NOMO-1 treated with DMSO at 0.1 percent for 48 hours (cell line): ENCODE measurements around the gene CARD8.

Source experiments
- DNase-seq: peaks from one replicate; lab custom pipeline; 2025; ENCODE audit not compliant: unreplicated experiment; lab: John Stamatoyannopoulos, UW

CARD8 gene

DNA sequence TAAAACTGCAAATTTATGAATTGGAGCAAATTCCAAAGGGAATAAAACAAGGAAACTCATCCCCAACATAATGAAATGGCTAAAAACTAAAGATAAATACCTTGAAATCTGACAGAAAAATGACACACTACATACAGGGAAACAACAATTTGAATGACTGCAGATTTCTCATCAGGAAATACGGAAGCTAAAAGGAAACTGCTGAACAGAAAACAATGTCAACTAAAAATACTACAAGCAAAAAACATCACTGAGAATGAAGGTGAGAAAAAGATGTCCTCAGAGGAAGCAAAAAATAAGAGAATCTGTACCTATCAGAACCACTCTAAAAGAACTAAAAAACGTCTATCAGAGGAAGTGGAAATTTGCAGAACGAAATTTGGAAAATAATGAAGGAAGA lies 45.7 kb downstream of the CARD8 start:
- no peak for DNase-seq

DNA sequence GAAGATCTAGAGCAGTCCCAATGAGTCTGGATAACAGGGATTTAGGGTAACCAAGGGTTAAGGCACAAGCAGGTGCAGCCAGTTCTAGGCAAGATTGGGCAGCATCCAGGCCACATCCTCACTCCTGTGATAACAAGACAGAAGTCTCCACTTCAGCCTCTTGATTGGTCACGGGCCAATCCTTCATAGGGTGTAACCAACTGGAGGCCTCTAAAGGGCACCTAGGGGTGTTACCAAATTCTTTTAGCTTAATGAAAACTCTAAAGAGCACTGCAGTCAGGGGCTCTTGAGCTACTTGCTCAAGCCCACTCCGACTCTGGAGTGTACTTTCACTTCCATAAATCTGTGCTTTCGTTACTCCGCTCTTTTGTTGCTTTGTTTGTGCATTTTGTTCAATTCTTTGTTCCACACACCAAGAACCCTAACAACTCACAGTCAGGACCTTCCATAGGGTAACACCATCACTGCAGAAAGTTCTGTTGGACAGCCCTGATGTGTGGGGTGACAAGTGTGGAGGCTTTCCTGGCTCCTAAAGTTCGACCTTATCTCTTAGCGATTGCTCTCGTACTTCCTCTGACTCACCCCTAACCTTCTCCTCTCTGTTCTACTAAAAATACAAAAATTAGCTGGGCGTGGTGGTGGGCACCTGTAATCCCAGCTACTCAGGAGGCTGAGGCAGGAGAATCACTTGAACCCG lies 49.2 kb downstream of the CARD8 start:
- DNase-seq, result peak; percentile 84

DNA sequence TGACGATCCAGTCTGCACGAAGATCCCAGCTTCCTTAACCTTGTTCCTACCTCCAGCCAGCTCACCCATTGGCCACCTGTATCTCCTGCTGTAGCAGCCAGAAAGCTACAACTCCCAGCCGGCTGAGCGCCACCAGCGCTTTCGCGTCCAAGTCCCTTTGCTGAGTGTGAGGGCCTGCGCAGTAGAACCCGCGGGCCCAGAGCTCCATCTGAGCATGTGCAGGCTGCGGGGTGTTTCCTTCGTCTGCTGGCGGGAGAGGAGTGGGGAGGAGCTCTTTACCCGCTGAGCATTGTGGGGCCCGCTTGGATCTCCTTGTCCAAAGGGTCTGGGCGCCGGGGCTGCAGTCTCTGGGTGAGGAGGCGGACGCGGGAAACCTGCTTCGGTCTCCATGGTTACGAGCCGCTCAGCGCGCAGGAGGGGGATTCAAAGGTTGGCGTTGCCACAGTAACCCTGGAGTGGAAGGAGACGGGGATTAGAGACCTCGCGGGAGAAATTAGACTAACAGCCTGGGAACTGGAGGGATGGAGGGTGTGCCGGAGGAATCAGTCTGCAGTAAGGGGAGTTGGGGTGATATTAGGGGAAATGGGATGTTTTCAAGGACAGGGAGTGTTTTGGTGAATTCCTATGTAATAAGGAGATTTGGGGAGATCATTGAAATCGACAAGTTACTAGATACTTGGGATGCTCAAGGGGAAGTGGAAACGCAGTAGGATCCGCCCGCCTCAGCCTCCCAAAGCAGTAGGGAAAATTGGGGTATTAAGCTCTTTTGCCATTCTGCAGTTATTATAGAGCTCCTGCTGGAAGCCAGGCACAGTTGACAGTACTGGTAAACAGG lies 51.7 kb downstream of the CARD8 start:
- DNase-seq, result peak; percentile 94

DNA sequence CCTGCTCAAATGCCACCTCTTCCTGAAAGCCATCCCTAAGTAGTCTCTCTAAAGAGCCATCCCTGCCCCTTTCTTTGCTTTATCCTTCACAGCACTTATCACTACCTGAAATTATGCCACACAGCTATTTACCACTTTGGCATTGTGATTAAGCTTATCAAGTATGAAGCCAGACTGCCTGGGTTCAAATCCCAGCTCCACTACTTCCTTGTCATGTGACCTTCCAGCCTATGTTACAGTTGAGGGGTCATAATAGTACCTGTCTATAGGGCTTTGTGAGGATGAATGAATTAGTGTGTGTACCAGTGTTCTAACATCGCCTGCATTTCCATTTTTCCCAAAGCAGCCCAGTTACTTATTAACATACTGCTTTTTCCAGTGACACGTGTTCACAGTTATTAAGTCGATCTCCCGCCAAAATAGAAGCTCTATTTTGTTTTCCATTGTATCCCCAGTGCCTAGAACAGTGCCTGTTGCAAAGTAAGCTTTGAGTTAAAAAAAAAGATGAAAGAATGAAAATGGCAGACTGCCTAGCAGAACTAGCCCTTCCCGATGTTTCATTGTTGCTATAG lies 52.4 kb downstream of the CARD8 start:
- DNase-seq, result no peak

DNA sequence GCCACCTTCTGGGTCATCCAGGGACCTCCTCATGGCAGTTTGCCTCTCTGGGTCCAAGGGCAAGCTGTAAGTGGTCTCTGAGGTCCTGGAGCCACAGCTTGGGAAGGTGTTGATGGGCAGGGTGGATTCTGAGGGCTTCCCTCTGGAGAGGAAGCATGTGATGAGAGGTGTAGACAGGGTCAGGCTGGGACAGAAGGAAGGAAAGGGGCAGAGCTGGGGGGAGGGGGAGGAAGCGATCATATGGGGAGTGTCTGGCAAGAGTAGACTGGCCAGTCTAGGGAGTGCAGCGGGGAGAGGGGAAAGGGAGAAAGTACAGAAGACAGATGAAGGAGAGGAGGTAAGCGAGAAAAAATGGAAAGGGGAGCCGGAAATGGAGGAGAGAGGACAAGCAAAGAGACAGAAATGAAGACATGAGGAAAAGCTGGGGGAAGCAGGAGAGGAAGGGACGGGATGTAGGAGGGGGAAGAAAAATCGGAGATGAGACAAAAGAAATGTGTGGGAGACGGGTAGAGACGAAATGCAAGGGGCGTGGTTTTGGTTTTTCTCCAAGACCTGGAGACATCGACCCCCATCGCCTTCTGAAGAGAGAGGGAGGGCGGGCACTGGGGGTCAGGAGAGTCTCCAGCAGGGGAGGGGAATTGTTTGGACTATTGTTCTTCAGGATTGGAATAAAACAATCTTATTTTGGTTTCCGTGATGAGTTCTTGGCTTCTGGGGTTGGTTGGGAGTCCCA lies 58.6 kb downstream of the CARD8 start:
- DNase-seq, result no peak

DNA sequence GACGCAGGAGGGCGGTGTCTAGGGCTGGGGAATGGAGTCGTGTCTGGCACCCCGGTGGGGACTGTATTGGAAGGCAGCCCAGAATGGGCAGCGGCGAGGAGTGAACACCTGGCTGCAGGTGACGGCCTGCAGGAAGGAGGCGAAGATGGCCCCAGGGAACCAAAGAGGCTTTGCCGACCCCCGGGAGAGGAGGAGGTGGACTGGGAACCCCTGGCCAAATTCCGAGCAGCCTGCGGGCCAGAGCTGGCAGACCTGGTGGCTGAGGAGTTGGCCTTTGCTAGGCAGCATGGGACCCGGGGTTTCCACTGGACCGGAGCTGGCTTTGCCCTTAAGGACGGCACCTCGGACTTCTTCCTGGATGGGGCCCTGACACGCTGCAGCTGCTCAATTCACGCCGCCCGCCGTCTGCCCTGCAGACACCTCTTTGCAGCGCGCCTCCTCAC lies 59.4 kb downstream of the CARD8 start:
- no peak for DNase-seq

DNA sequence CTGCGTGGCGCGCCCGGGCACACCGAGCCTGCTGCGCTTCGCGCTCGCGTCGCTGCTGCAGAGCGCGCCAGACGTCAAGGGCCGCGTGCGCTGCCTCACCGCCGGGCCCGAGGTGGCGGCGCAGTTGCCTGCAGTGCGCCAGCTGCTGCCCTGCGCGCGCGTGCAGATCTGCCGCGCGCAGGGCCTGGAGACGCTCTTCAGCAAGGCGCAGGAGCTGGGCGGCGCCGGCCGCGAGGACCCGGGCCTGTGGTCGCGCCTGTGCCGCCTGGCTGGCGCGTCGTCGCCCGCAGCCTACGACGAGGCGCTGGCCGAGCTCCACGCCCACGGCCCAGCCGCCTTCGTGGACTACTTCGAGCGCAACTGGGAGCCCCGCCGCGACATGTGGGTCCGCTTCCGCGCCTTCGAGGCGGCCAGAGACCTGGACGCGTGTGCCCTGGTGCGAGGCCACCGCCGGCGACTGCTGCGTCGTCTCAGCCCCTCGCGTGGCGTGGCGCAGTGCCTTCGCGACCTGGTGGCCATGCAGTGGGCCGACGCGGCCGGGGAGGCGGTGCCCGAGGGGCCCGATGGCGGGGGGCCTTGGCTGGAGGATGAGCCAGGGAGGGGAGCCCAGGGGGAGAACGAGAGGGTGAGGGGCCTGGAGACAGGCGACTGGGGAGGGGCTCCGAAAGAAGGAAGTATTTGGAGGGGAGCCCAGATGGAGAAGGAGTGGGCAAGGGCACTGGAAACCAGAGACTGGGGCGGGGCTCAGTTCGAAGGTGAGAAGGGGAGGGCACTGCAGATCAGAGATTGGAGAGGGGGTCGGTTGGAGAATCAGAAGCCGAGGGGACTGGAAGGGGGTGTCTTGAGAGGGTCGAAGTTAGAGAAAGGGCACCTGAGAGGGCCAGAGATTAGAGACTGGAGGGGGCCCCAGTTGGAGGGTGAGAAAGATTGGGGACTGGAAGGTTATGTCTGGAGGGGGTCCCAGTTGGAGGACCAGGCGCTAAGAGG lies 60.6 kb downstream of the CARD8 start:
- no peak for DNase-seq

DNA sequence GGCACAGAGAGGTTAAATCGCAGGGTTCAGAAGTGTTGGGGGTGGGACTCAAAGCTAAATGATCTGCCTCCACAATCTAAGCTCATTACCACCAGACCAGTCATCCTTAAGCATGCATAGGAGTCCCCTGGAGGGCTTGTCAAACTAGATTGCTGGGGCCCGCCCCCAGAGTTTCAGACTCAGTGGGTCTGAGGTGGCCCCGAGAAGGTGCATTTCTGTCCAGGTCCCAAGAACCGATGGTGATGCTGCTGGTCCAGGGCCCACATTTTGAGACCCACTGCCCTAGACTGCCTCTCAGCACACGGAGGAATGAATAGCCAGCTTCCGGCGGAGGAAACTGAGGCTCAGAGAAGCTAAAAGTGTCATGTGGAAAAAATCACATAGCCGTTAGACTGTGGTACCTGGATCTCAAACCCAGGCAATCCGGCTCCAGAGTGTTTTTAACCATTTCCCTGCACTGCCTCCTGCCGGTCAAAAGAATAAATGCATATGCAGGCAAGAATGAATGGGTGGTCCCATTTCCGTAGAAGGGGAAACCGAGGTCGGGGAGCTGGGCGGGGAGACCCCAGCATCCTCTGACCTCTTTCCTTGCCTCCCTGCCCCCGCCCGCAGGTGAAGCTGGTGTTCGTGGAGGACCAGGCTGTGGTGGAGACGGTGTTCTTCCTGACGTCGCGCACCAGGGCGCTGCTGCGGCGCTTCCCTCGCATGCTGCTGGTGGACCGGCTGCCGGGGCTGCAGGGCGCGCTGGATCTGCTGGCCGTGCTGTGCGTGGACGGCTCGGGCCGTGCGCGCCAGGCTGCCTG lies 61.5 kb downstream of the CARD8 start:
- no peak for DNase-seq

DNA sequence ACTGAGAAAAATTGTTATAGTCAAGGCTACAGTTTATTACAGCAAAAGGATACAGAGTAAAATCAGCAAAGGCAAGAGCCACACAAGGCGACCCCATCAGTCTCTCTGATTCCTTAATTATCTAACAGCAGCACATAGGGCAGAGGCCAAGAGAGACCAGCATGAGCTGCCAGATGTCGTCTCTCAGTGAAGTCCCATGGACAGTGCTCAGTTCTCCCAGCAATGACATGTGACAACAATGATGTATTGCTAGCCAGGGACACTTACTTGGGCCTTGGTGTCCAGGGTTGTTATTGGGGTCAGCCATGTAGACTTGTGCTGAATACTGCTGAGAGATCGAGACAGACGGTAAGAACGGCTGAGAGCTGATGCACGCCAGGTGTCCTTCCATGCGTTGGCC lies 63.0 kb downstream of the CARD8 start:
- no peak for DNase-seq

DNA sequence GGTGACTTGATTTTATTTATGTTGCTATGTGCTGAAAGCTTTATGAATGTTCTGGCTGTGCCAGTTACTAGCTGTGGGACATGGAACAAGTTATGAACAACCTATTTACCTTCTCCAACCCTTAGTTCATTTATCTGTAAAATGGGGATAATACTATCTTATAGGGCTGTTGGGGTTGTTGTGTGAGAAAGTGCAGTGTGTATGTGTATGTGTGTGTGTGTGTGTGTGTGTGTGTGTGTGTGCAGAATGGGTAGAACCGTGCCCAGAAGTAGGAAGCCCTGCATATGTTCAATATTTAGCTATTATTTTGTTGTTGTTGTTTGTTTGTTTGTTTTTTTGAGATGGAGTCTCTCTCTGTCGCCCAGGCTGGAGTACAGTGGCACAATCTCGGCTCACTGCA lies 64.8 kb downstream of the CARD8 start:
- no peak for DNase-seq

DNA sequence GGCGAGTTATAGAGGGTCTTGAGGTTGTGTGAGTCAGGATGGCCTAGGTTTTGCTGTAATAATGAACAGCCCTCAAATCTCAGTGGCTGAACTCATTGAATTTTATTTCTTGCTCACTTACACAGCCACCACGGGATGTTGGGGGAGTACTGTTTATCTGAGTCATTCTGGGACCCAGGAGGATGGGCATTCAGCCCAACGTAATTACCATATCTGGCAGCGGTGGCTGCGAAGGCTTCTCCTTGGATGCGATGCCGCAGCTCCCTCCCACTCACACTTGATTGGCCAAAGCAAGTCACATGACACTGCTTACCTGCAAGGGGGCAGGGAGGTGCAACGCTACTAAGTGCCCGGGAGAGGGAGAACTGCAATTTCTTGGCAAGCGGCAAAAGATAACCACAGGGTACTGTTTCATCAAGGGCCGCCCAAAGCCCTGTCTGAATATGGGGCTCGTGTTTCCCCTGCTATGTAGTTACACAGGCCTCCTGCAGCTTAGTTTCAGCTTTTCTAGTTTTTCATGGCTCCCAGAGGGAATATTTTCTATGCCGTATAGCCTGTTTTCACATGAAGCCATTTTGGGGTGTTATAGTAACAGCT lies 65.3 kb downstream of the CARD8 start:
- DNase-seq, result no peak

DNA sequence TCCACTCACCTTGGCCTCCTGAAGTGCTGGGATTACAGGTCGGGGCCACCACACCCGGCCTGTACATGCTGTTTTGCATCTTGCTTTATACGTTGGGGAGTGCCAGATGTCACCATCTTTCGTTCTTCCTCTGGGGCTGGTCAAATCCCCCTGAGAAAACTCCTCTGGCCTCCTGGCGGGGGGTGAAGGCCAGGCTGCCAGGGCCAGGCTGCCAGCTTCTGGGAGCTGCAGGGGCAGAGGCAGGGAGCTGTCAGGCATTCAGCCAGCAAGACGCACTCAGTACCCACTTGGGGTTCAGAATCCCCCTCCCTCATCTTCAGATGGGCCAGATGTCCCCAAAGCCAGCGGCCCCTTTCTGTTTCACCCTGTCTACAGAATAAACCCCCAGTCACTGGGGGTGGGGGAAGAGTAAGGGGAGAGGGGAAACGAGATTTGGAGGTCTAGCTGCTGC lies 69.1 kb downstream of the CARD8 start:
- no peak for DNase-seq

DNA sequence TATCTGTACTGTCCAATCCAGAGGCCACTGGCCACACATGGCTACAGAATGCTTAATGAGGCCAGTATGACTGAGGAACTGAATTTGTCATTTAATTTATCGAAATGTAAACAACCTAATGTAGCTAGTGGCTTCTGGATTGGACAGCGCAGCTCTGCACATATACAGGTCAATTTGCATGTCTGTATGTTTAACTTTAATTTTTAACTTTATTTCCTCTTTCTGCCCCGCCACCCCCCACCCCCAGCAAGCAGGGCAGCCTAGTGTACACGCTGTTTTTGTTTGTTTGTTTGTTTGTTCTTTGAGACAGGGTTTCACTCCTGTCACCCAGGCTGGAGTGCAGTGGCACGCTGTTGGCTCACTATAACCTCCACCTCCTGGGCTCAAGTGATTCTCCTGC lies 69.7 kb downstream of the CARD8 start:
- no peak for DNase-seq

DNA sequence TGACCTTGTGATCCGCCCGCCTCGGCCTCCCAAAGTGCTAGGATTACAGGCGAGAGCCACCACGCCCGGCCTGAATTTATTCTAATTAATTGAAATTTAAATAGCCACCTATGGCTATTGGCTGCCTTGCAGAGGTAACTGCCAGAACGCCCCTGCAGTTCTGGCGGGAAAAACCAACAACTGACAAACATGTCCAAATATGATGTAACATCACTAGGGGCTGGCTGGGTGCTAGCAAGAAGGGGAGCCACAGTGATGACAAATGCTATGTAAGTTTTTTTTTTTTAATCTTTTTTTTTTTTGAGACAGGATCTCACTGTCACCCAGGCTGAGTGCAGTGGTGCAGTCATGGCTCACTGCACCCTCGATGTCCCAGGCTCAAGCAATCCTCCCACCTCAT lies 72.4 kb downstream of the CARD8 start:
- no peak for DNase-seq

DNA sequence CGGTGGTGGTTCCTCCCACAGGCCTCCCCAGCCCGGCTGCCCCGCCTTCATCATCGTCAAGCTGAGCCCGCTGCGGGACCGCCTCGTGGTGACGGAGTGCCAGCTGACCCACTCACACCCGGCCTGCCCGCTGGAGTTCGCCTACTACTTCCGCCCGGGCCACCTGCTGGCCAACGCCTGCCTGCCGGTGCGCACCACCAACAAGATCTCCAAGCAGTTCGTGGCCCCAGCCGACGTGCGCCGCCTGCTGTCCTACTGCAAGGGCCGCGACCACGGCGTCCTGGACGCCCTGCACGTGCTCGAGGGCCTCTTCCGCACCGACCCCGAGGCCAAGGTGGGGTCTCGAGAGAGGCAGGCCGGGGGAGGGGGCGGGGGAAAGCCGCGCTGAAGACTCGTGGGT lies 73.3 kb downstream of the CARD8 start:
- no peak for DNase-seq

DNA sequence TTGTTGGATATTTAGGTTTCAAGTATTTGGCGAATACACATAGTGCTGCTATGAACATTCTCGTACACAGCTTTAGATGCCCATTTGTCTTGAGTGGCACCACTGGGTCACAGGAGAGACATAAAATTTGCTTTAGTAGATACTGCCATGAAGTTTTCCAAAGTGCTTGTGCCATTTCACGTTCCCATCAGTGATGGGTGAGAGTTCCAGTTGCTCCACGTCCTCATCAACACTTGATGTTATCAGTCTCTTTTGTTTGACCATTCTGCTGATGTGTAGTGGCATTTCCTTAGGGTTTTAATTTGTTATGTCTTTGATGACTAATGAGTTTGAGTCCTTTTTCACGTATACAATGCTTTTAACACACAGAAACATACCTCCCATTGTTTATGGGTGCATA lies 74.2 kb downstream of the CARD8 start:
- no peak for DNase-seq

DNA sequence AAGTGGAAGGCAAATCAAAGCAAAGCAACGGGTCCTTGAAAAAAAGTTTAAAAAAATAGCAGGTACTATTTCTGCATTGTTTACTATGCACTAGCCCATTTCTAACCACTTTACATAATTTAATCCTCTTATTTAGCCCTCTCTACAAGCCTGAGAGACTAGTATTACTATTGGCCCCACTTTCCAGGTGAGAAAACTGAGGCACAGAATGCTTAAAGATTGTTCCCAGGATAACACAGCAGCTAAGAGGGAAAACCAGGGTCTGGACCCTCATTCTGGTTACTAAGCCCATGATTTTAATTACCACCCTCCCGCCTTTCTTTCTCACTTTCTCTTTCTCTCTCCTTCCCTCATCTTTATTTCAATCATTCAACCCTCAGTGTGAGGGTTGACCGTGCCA lies 79.5 kb downstream of the CARD8 start:
- no peak for DNase-seq

DNA sequence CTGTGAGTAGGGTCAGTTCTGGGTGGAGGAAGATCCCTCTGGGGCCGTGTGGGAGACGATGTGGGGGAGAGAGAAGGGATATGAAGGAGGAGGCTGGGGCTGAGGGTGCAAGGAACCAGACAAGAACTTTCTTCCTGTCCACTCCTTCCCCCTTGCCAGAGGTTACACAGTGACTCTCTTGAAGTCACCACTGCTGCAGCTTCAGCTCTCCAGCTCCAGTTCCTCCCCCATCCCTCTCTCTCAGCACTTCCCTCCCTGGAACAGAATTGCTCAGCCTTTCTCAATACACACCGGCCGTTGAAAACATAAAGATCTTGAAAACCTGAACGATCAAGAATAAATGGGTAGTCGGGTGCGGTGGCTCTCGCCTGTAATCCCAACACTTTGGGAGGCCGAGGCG lies 80.1 kb downstream of the CARD8 start:
- no peak for DNase-seq

DNA sequence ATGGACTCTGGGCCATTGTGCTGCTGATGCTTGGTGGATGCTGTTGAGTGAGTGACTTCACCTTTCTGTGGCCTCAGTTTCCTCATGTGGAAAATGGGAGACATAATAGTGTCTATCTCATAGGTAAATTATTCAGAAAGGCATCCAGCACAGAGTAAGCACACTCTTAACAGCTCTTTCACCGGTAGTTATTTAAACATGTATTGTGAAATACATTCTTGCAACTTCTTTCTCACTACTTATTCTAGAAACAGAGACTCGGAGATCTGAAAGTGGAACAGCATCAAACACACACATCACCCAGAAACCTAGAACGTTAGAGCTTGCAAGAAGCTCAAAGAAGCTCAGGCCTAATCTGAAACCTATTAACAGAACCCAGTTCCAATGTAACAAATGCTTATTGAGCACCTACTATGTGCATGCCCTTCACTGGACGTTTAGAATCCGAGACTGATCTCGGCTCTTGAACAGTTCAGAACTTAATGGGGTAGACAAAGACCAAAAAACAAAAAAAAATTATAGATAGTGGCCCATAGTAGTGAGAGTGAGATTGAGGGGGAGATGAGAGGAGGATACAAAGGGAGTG lies 81.2 kb downstream of the CARD8 start:
- DNase-seq, result peak; percentile 18
